ENCODE results near the gene PDZRN3.

DNA sequence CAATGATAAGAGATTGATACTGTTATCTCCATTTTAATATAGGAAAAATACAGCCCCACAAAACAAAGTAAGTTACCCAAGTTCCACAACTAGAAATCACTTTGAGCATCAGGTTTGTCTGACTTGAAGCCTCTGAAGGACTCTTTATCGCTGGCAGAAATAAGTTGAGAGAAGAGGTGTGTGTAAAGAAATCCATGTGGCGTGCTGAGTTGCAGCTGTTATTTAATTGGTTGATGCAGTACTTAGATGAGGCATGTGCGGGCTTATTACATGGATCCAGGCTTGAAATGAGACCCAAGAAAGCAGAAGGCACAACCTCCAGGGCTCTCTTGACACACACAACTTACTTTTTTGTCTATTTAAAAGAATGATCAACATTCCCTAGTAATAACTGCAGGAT is 221.3 kb downstream of the PDZRN3 start:
- TF ChIP-seq, protein P1, sequence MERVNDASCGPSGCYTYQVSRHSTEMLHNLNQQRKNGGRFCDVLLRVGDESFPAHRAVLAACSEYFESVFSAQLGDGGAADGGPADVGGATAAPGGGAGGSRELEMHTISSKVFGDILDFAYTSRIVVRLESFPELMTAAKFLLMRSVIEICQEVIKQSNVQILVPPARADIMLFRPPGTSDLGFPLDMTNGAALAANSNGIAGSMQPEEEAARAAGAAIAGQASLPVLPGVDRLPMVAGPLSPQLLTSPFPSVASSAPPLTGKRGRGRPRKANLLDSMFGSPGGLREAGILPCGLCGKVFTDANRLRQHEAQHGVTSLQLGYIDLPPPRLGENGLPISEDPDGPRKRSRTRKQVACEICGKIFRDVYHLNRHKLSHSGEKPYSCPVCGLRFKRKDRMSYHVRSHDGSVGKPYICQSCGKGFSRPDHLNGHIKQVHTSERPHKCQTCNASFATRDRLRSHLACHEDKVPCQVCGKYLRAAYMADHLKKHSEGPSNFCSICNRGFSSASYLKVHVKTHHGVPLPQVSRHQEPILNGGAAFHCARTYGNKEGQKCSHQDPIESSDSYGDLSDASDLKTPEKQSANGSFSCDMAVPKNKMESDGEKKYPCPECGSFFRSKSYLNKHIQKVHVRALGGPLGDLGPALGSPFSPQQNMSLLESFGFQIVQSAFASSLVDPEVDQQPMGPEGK (CRISPR knock-in tag; IDR thresholded peaks at IDR 0.05; ENCODE audit: borderline replicate concordance) = no peak
- no peak for TF ChIP-seq TCF4 (CRISPR knock-in tag; IDR thresholded peaks at IDR 0.05; ENCODE audit: borderline replicate concordance)
- TF ChIP-seq BACH2 (CRISPR knock-in tag; IDR thresholded peaks at IDR 0.05; ENCODE audit: borderline replicate concordance) = no peak
- TF ChIP-seq PPARA (CRISPR knock-in tag; IDR thresholded peaks at IDR 0.05; ENCODE audit: borderline replicate concordance) = no peak
- TF ChIP-seq ESRRG (CRISPR knock-in tag; IDR thresholded peaks at IDR 0.05) = no peak
- TF ChIP-seq ISL1 (CRISPR knock-in tag; IDR thresholded peaks at IDR 0.05) = no peak
- TF ChIP-seq, protein P2, sequence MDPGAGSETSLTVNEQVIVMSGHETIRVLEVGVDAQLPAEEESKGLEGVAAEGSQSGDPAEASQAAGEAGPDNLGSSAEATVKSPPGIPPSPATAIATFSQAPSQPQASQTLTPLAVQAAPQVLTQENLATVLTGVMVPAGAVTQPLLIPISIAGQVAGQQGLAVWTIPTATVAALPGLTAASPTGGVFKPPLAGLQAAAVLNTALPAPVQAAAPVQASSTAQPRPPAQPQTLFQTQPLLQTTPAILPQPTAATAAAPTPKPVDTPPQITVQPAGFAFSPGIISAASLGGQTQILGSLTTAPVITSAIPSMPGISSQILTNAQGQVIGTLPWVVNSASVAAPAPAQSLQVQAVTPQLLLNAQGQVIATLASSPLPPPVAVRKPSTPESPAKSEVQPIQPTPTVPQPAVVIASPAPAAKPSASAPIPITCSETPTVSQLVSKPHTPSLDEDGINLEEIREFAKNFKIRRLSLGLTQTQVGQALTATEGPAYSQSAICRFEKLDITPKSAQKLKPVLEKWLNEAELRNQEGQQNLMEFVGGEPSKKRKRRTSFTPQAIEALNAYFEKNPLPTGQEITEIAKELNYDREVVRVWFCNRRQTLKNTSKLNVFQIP (CRISPR knock-in tag; IDR thresholded peaks at IDR 0.05; ENCODE audit: borderline replicate concordance, low read depth) = no peak
- no peak for TF ChIP-seq ZC3H10 (CRISPR knock-in tag; IDR thresholded peaks at IDR 0.05)
- TF ChIP-seq ZFP30 (CRISPR knock-in tag; IDR thresholded peaks at IDR 0.05) = no peak
- no peak for TF ChIP-seq ZNF565 (CRISPR knock-in tag; conservative IDR thresholded peaks at IDR 0.05; ENCODE audit: low read depth)
